ENCODE data around the gene UBE2N. TPM values are rescaled to one million over a fixed set of nuclear protein-coding genes. Genes with fewer than 3 reads are reported as not detected.
"Not testable (repeated sequence)": the region's sequence is repeated elsewhere in the genome, so short reads cannot be mapped to it uniquely, and the experiment has no call there.

UBE2N gene
- total RNA-seq, 1 donor from 2014 or later: 116 TPM

GRCh38 chr12:93404961-93405849 is 36.5 kb downstream of the UBE2N start:
- Histone ChIP-seq H3K4me2 (no peak overlapping the region), H2AFZ (replicated peaks) (no peak overlapping the region), H3K79me2 (ENCODE audit: low read depth) (peaks cover 9% of the 10 kb centered on the region), H4K20me1 (ENCODE audit: low read depth) (peaks cover 7% of the 10 kb centered on the region), H3F3A (ENCODE audit: low read depth) (peaks cover 29% of the 10 kb centered on the region), H3K36me3 (peaks cover 5% of the 10 kb centered on the region), H3K4me1 (no peaks in the 10 kb centered on the region), H3K27me3 (no peaks in the 10 kb centered on the region), H3K4me3 (no peak overlapping the region), H3K27ac (peak overlapping the region; percentile 35), H3K9ac (no peak overlapping the region), H3K9me3 (ENCODE audit: low read depth) (no peaks in the 10 kb centered on the region)
- Mint-ChIP-seq H3K27me3 (ENCODE audit: insufficient read depth, low read depth) (peaks cover 2% of the 10 kb centered on the region), H3K36me3 (peaks cover 36% of the 10 kb centered on the region), H3K27ac (no peak overlapping the region), H3K9me3 (no peaks in the 10 kb centered on the region), H3K4me1 (no peaks in the 10 kb centered on the region), H3K4me3 (no peak overlapping the region)
- DNase-seq (ENCODE audit: low spot score): no peak
- TF ChIP-seq EZH2phosphoT487 (IDR thresholded peaks at IDR 0.05) (no peak), EZH2 (IDR thresholded peaks at IDR 0.05) (no peak)
- TF ChIP-seq, protein P1, sequence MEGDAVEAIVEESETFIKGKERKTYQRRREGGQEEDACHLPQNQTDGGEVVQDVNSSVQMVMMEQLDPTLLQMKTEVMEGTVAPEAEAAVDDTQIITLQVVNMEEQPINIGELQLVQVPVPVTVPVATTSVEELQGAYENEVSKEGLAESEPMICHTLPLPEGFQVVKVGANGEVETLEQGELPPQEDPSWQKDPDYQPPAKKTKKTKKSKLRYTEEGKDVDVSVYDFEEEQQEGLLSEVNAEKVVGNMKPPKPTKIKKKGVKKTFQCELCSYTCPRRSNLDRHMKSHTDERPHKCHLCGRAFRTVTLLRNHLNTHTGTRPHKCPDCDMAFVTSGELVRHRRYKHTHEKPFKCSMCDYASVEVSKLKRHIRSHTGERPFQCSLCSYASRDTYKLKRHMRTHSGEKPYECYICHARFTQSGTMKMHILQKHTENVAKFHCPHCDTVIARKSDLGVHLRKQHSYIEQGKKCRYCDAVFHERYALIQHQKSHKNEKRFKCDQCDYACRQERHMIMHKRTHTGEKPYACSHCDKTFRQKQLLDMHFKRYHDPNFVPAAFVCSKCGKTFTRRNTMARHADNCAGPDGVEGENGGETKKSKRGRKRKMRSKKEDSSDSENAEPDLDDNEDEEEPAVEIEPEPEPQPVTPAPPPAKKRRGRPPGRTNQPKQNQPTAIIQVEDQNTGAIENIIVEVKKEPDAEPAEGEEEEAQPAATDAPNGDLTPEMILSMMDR (IDR thresholded peaks at IDR 0.05): no peak

- Mint-ChIP-seq H3K4me3 (no peak overlapping the region), H3K27ac (no peak overlapping the region), H3K9me3 (no peaks in the 10 kb centered on the region), H3K27me3 (ENCODE audit: insufficient read depth, low read depth) (peaks cover 2% of the 10 kb centered on the region), H3K4me1 (no peaks in the 10 kb centered on the region), H3K36me3 (peaks cover 36% of the 10 kb centered on the region)
- Histone ChIP-seq H3K36me3 (peaks cover 3% of the 10 kb centered on the region), H3K27ac (peak overlapping the region; percentile 35), H3K79me2 (ENCODE audit: low read depth) (peaks cover 6% of the 10 kb centered on the region), H3K9ac (no peak overlapping the region), H2AFZ (replicated peaks) (no peak overlapping the region), H3K4me1 (no peaks in the 10 kb centered on the region), H3K4me3 (no peak overlapping the region), H3K4me2 (no peak overlapping the region), H3F3A (ENCODE audit: low read depth) (peaks cover 29% of the 10 kb centered on the region), H3K9me3 (ENCODE audit: low read depth) (no peaks in the 10 kb centered on the region), H3K27me3 (no peaks in the 10 kb centered on the region), H4K20me1 (ENCODE audit: low read depth) (peaks cover 7% of the 10 kb centered on the region)
- no peak for DNase-seq (ENCODE audit: low spot score)
- TF ChIP-seq EZH2phosphoT487 (IDR thresholded peaks at IDR 0.05): no peak
- TF ChIP-seq, protein P1 (IDR thresholded peaks at IDR 0.05): no peak
- no peak for TF ChIP-seq EZH2 (IDR thresholded peaks at IDR 0.05)
Observed at GRCh38 chr12:93403988-93404803, 37.6 kb downstream of the UBE2N start.

DNA sequence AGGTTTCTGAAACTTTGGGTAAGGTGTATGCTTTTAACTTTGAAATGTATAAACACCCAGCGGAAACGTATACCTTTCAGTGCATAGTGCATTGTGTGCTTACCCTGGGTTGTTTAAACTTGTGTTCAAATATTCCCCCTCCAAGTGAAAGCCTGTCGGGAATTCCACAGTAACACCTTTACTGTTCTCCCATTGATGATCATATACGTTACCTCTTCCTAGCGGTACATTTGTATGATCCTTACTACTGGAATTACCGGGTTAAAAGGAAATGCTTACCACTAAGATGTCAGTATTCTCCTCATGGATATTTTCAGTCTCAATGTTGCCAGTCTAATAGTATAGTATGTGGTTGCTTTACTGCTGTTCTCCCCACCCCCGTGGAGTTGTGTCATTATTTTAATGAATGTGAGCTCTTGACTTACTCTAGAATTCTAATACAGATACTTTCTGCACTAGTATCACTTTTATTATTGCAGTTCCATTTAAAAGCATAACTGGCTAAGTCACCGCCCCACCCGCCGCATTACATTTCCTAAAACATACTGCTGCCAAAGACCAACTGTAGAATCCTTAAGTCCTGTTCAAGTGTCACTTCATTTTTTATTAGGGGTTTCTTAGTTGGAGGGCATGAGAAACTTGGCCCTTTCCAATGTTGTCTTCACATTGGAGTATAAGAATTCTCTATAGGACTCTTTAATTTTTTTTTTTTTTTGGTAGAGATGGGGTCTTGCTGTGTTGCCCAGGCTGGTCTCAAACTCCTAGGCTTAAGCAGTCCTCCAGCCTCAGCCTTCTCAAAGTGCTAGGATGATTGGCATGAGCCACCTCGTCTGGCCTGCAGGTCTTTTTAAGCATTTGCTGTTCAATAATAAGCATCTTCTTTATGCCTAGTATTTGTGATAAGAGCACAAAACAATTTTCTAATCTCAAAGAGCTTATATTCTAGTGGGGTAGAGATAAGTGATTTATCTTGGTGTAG is 39.1 kb downstream of the UBE2N start:
- DNase-seq (ENCODE audit: low spot score): no peak
- Histone ChIP-seq H3K4me3 (no peak overlapping the region), H3K9ac (no peak overlapping the region), H3K4me2 (no peak overlapping the region), H3K27me3 (no peaks in the 10 kb centered on the region), H2AFZ (replicated peaks) (no peak overlapping the region), H3K27ac (no peak overlapping the region), H3K4me1 (no peaks in the 10 kb centered on the region), H3K79me2 (ENCODE audit: low read depth) (no peaks in the 10 kb centered on the region), H3K9me3 (ENCODE audit: low read depth) (no peaks in the 10 kb centered on the region), H3K36me3 (no peaks in the 10 kb centered on the region), H3F3A (ENCODE audit: low read depth) (peaks cover 30% of the 10 kb centered on the region), H4K20me1 (ENCODE audit: low read depth) (no peaks in the 10 kb centered on the region)
- Mint-ChIP-seq H3K27ac (no peak overlapping the region), H3K27me3 (ENCODE audit: insufficient read depth, low read depth) (peaks cover 2% of the 10 kb centered on the region), H3K9me3 (no peaks in the 10 kb centered on the region), H3K4me1 (no peaks in the 10 kb centered on the region), H3K4me3 (no peak overlapping the region), H3K36me3 (peaks cover 28% of the 10 kb centered on the region)
- TF ChIP-seq EZH2phosphoT487 (IDR thresholded peaks at IDR 0.05) (no peak), EZH2 (IDR thresholded peaks at IDR 0.05) (no peak)
- TF ChIP-seq, protein P1 (IDR thresholded peaks at IDR 0.05): no peak

DNA sequence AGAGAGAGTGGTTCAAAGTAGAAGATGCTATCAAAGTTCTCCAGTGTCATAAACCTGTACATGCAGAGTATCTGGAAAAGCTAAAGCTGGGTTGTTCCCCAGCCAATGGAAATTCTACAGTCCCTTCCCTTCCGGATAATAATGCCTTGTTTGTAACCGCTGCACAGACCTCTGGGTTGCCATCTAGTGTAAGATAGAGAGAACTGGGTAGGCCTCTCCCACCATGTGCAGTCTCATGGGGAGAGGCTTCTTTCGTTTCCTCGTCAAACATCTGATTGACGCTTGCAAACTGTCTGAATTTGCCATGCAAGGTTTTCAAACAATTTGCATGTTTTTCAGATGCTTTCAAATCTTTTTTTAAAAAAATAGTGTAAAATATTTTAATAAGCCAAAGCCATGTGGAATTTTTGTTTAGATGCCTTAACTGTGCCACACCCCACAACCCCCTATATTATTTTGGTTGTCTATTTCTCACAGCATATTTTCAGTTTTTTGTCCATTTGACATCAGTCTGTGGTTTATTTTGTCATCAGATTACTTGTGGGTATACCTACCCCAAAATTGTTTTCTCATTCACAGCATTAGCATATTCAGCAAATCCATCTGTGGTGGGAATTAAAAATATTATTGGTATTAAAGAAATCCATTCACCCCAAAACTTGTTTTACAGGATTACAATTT is 42.4 kb downstream of the UBE2N start:
- not testable (repeated sequence) for H3K4me3 Mint-ChIP-seq; H3K4me3 ChIP-seq; H3K4me1 ChIP-seq; H2AFZ ChIP-seq (replicated peaks); H3K9me3 ChIP-seq (ENCODE audit: low read depth); H4K20me1 ChIP-seq (ENCODE audit: low read depth); H3K79me2 ChIP-seq (ENCODE audit: low read depth); H3K9me3 Mint-ChIP-seq; H3K4me2 ChIP-seq; H3K27ac ChIP-seq; H3K27me3 ChIP-seq; H3K9ac ChIP-seq; H3K4me1 Mint-ChIP-seq; H3K27ac Mint-ChIP-seq; DNase-seq (ENCODE audit: low spot score); H3K36me3 ChIP-seq; H3K27me3 Mint-ChIP-seq (ENCODE audit: insufficient read depth, low read depth)
- H3F3A ChIP-seq (ENCODE audit: low read depth): peaks cover 25% of the 10 kb centered on the region
- peaks cover 19% of the 10 kb centered on the region for H3K36me3 Mint-ChIP-seq
